HG02610 (cell line): ENCODE measurements around the gene TJP1.
"Not testable (repeated sequence)": the region's sequence is repeated elsewhere in the genome, so short reads cannot be mapped to it uniquely, and the experiment has no call there.

Experiments used
- ATAC-seq: cut with Tn5 transposase; IDR thresholded peaks from one replicate; pipeline ENCODE4 v1.9.1; 2021; ENCODE audit warnings: mild to moderate bottlenecking, moderate library complexity; ENCODE audit not compliant: unreplicated experiment

Gene TJP1

DNA sequence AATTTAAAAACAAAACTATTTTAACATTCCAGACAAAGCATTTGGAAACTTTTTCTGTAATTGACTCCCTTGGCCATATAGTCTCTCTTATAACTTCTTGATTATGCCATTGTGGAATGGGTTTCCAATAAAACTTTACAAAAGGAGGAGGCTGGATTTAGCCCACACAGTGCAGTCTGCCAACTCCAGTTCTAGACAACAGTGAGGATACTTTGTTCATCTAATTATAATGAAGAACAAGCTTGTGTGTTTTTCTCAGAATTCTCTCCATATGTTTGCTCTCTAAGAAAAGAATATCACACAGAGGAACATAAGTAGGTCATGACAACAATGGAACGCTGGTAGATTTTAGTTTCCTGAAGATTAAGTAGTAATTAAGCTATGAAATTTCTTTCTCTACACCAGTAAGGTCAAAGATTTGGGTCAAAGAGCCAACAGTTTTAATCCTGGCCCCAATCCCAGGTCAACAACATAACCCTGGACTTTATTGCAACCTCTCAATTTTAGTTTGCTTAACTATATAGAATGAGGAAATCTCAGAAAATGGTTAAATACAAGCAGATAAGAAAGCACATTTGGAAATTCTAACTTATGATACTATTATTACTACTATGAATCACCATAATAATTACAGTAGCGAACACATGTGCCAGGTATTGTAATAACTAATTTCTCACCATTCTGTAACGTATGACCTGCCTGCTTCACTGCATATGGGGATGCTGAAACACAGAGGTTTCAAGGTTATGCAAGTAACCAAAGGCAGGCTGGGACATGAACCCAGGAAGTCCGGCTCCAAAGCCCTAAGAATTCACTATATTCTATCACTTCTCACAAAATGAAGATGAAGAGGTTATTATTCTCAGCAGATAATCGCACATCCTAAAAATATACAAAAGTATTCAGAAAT, 65.7 kb downstream of the TJP1 start:
- ATAC-seq, result no peak

DNA sequence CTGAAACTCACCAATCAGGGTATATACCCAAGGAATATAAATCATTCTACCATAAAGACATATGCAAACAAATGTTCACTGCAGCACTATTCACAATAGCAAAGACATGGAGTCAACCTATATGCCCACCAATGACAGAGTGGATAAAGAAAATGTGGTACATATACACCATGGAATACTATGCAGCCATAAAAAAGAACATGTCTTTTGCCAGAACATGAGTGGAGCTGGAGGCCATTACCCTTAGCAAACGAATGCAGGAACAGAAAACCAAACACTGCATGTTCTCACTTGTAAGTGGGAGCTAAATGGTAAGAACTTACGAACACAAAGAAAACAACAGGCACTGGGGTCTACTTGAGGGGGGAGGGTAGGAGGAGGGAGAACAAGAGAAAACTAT, 68.3 kb downstream of the TJP1 start:
- ATAC-seq, result not testable (repeated sequence)

DNA sequence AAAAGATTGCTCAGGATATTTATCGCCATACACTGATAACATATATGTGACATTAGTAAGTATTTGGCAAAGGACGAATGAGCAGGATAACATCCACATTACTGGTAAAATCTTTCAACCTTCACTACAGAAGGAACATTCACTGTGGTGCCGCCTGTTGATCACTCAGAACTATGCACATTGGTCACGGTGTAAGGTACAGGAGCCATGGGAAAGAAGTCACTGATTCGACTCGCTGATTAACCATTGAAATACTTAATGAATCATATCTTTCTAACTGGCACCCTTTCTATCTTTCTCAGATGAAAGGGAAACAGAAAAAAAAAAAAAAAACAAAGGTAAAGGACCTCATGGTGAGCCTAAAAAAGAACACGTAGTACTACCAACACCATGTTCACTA, 68.8 kb downstream of the TJP1 start:
- ATAC-seq, result no peak

DNA sequence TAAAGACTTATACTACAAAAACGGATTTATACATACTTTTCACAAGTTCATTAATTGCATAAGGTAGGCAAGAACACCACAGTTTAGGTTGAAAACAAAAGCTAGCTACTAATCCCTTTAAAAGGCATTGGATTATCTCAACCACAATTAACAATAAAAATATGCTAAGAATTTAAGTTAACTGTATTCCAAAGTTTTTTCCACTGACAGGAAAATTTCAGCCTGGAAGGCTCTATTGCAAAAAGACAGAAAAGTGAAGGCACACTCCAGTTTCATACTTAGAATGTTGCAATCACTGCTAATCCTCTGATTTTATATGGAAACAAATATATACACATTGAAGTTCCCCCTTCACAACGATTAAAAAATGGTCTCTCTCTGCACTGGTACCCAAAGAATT, 71.5 kb downstream of the TJP1 start:
- no peak for ATAC-seq

DNA sequence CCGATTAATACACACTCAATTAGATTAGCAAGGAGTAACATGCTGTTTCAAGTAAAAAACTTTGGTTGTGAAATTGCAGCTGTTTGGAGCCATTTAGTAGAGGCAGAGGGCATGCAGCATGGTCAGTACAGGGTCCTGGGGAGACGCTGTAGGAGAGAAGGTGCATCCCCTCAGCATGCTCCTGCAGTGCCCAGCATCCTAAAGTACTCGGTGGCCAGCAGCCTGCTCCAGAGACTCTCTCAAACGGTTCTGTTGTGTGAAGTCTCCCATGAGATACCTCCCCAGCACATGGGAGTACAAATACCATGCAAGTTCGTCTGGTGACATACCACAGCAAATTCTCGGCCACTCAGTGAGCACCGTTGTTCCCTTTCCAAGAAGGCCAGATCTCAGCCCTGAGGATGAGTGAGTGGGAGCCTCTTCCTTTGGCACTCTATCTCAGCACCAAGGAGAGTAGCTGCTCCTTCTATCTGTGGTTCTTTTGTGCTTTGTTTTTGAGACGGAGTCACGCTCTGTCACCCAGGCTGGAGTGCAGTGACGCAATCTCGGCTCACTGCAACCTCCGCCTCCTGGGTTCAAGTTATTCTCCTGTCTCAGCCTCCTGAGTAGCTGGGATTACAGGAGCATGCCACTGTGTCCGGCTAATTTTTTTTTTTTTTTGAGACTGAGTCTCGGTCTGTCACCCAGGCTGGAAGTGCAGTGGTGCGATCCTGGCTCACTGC, 72.7 kb downstream of the TJP1 start:
- no peak for ATAC-seq

DNA sequence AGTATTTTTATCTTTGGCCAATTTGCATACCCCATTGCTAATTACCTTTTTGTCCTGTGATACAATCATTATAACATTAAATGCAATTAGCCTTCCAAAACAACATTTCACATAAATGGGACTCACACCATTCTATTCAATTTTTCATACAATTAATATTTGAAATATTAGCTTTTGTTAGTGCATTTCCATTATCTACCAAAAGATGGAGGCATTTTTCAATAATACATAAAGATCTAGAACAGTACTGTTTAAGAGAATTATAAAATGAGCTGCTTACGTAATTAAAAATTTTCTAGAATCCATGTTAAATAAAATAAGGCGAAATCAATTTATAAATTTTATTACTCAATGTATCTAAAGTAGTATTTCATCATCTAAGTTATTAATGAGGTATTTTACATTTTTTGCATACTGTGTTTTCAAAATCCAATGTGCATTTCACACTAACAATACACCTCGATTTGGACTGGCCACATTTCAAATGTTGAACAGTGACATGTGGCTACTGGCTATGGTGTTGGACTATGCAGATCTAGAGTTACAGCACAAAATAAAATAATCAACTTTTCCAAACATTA, 74.3 kb downstream of the TJP1 start:
- ATAC-seq, result no peak

DNA sequence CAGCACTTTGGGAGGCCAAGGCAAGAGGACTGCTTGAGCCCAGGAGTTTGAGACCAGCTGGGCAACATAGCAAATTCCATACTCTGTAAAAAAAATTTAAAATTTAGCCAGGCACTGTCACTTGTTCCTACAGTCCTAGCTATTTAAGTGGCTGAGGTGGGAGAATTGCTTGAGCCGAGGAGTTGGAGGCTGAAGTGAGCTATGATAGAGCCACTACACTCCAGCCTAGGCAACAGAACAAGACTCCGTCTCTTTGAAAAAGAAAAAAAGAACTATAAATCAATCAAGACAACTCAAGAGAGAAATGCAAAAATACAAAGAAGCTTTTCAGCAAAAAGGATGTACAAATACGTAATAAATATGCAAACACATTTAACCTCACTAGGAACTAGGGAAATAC, 78.8 kb downstream of the TJP1 start:
- no peak for ATAC-seq

DNA sequence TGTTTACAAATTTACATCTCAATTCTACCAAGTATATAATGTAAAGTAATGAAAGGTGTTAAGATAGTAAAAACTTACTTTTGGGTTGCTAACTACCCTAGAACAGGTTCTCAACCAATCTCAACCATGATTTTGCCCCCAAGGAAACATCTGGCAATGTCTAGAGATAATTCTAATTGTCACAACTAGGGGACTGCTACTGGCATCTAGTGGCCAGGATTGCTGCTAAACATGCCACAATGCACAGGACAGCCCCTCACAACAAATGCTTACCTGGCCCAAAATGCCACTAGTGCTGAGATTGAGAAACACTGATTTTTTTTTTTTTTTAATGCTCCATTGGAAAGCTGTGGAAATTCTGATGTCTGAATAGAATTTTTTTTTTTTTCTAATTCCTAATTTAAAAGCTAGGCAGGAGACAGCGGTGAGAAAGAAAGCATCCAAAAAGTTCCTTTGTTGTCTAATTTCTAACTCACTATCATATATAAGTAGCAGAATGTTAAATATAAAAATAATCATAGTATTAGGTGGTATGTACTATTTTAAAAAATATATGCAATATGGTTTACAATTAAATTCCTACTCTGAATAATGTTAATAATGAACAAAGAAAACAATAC, 81.5 kb downstream of the TJP1 start:
- ATAC-seq, result no peak

DNA sequence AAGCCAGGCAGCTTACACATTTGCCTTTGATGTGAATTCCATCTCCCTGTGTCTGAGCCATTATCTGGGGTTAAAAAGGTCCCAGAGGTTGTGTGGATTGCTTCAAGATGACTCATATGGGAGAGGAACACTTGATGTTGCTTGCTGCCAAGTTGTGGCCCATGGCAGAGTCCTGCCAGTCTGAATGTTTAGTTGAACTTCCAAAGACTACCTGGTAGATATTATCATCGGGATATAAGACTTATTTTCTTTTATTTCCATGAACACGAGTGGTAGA, 85.6 kb downstream of the TJP1 start:
- no peak for ATAC-seq

DNA sequence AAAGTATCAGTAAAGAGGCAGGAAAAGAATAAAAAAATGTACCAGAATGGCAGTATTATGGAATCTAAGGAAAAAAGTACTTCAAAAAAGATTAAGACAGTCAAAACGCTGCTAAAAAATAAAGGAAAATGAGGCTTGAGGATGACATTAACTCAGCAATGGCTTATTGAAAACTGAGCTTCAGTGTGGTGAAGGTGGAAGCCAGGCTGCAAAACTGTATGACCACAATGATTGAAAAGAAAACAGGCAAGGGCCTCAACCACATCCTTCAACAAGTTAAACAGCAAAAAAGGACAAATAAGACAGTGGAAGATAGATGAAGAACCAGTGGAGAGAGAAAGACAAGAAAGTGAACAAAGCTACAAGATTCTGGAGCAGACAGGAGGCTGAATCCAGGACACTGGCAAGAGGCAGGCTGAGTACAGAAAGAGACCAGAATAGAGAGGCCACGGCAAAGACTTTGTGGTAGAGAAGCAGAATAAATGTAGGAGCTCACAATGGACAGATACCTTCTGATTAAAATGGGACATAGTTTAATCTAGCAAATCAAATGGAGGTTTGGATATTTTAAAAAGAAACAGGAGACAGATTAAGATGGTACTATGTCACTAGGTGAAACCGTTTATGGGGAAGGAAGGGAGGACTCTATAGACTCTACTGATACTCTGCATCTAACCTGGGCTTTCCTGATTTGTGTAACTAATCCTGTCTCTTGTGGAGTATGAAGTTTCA, 86.1 kb downstream of the TJP1 start:
- ATAC-seq, result peak; percentile 68

DNA sequence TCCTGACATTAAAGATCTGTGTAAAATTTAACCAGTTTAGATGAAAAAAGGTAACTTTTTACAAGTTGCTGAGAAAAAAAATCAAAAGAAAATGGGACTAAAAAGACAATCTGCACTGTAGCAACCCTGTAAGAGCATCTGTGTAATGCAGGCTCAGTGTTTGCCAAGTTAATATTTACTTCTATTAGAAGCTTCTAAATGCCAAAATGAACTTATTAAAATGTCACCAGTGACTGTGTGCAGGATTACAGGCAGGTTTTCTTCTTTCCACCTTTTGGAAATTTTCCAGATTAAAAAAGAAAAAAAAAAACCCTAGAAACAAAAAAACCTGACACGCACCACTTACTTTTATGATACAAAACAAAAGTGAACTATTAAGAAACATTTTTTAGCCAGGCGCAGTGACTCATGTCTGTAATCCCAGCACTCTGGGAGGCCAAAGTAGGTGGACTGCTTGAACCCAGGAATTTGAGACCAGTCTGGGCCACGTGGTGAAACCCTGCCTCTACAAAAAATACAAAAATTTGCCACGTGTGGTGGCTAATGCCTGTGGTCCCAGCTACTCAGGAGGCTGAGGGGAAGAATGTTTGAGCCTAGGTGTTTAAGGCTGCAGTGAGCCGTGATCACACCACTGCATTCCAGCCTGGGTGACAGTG, 87.2 kb downstream of the TJP1 start:
- no peak for ATAC-seq

DNA sequence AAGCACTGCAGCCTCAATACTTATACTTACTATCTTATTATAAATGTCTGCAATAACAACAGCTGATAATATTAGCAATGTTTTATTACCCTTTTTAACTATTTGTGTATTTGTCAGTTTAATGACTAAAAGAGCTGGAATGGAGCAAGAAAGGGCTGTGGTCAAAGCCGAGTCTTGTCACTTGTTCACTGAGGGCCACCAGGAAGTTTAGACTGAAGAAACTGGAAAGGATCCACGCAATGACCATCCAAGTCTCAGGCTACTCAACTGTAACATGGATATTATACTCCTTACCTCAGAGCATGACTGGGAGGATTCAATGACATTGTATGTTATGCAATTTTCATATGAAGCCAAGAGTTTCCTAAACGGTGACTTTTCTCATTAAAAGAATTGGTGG, 90.4 kb downstream of the TJP1 start:
- no peak for ATAC-seq

DNA sequence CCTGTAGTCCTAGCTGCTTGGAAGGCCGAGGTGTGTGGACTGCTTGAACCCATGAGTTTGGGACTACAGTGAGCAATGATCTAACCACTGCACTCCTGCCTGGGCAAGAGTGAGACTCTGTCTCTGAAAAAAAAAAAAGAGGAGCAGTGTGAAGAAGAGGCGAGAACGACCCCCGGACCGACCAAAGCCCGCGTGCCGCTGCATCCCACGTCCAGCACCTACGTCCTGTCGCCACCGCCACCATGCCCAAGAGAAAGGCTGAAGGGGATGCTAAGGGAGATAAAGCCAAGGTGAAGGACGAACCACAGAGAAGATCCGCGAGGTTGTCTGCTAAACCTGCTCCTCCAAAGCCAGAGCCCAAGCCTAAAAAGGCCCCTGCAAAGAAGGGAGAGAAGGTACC, 91.8 kb downstream of the TJP1 start:
- ATAC-seq, result not testable (repeated sequence)

DNA sequence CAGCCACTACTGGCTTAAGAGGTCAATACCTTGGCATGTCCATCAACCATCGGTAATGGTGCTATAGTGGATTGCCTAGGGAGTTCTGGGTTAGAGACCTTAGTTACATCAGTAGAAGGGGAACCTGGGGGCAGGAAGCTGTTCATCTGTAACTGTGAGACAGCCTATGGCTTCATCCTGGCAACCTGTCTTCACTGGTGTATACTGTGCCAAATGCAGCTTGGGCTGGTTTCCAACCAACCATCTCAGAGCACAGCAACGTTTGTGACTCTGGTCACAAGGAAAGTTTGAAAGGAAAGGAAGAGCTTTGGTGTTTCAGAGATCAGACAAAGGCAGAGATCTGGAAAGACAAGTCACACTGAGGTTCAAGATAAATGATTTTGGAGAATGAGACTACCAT, 93.8 kb downstream of the TJP1 start:
- no peak for ATAC-seq

DNA sequence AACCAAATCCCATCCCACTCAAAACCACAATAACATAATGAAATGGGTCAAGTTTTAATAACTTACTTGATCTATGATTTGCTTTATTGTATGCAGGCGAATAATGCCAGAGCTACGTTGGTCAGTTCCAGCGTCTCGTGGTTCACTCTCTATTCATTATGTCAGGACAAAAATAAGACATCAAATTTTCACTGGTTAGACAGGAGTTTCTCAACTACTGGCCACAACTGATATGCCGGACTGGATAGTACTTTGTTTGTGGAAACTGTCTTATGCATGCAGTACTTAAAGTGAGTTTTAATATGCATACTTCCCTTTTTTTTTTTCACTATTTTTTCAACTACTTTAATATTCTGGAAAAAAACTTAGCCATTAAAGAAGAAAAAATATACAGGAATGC, 94.4 kb downstream of the TJP1 start:
- ATAC-seq, result no peak

DNA sequence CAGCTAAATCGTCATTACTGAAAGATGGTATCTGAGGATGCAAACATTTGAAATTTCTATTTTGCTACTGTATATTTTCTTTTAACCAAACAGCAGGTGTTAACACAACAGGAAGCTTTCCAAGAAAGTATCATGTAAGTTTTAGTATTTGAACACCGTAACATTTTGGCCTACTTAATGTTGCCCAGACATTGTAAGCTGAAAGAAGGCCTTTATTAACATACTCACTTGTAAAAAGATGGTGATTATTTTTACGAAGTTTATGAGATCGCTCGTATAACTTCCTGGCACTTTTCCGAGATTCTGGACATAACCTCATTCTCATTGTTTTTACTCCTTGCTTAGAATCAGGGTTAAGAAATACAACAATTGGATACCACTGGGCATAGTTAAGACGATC, 95.7 kb downstream of the TJP1 start:
- ATAC-seq, result no peak

DNA sequence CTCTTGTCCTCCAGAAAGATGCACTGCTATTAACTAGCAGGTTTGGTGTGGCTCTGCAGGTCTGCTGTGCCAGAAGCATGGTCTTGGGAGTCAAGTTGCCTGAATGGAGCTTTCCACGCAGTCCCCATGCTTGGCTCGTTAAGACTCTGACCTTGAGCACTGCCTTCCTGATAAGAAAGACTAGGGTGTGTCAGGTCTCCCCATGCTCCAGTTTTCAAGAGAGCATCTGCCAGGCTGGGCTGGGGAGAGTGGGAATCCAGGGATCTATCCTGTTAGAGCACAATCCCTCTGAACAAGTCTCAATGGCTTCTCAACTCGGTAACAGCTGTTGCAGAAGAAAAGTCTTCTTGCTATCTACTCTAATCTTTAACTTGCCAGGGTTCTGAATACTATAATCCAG, 98.2 kb downstream of the TJP1 start:
- ATAC-seq, result no peak

DNA sequence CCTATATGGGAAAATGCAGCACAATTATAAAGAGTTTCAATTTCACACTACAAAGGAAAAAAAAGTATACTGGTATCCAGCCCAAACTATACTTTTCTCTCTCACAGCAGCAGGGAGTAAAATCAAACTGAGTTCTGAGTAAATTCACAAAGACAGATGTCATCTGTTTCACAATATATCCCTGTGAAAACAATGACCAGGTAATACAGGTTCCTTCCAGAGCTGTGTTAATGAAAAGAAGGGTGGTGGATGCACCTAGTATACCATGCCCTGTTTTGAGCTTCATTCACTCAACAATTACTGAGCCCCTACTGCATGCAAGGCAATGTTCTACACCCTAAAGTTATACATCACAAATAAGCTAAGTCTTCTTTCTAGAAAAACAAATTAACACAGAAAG, 108.5 kb downstream of the TJP1 start:
- ATAC-seq, result no peak

DNA sequence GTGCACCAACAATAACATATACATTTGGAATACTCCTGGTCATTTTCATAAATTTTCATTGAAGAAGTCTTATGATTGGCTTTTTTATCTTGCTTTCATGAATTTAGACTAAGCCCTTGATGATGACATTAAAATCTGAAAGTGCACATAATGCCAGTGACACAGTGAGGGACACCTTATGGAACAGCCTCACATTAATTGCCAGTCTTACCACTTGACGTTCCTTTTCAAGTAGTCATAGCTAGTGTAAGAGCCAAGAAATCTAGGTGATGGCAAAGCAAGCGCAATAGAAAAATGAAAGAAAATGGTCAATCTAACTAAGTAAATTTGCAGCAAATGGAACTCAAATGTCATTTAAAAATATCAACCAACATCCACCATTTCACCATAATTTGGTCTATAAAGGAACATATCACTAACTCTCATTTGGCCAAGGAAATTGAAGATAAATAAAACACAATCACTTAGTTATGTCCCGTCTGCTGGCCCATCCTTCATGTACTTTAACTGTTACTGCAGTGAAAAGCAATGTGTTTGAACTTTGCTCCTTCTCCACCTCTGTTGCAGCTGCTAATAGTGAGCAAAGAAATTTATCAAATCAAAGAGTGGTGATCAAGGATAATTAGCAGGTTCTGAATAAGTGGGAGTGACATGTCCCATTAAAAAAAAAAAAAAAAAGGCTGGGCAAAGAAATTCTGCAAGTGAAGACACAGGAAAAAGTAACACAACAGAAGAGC, 110.0 kb downstream of the TJP1 start:
- no peak for ATAC-seq

DNA sequence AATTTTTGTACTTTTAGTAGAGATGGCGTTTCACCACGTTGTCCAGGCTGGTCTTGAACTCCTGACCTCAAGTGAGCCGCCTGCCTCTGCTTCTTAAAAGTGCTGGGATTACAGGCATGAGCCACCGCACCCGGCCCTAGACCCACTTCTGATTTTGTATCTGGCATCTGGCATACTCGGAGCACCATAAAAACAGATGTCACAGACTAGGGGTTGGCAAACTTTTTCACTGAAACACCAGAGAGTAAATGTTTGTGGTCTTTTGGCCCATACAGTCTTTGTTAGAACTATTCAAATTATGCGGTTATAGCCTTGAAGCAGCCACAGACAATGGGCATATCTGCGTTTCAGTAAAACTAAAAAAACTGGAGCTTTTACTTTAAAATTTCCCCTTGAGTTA, 110.7 kb downstream of the TJP1 start:
- no peak for ATAC-seq
